ENCODE measurements around the gene CPA5.

Gene CPA5

GRCh38 chr7:130379921-130380860, 35.6 kb downstream of the CPA5 start, which contains the start of gene CPA1:
CPA1 (plus strand) TSS chr7:130380494; CDS start chr7:130380521, 27 bp downstream.
- no peak for TF ChIP-seq LEF1 (IDR thresholded peaks at IDR 0.05; ENCODE audit: borderline replicate concordance)
- TF ChIP-seq ZNF384 (IDR thresholded peaks at IDR 0.05): no peak
- TF ChIP-seq HDGF (IDR thresholded peaks at IDR 0.05; ENCODE audit: borderline replicate concordance): no peak
- TF ChIP-seq FOXM1 (IDR thresholded peaks at IDR 0.05; ENCODE audit: borderline replicate concordance): no peak
- no peak for TF ChIP-seq NFRKB (IDR thresholded peaks at IDR 0.05)
- TF ChIP-seq FOXK2 (IDR thresholded peaks at IDR 0.05): no peak
- TF ChIP-seq ELF4 (IDR thresholded peaks at IDR 0.05): no peak
- no peak for TF ChIP-seq ARNT (IDR thresholded peaks at IDR 0.05)
- no peak for TF ChIP-seq SP1 (IDR thresholded peaks at IDR 0.05)
- no peak for TF ChIP-seq PKNOX1 (IDR thresholded peaks at IDR 0.05)
- TF ChIP-seq TARDBP (IDR thresholded peaks at IDR 0.05): no peak
- TF ChIP-seq FOXA1 (IDR thresholded peaks at IDR 0.05): no peak
- TF ChIP-seq CTBP1 (IDR thresholded peaks at IDR 0.05; ENCODE audit: borderline replicate concordance): no peak
- ChIA-PET POLR2A (no interaction called here), CTCF (no interaction called here)
- no peak for DNase-seq (ENCODE audit: extremely low spot score)

GRCh38 chr7:130380861-130381455, 36.3 kb downstream of the CPA5 start:
- TF ChIP-seq FOXA1 (IDR thresholded peaks at IDR 0.05) (no peak), SP1 (IDR thresholded peaks at IDR 0.05) (no peak), TARDBP (IDR thresholded peaks at IDR 0.05) (no peak), BHLHE40 (IDR thresholded peaks at IDR 0.05; ENCODE audit: borderline replicate concordance) (no peak), HDGF (IDR thresholded peaks at IDR 0.05; ENCODE audit: borderline replicate concordance) (no peak), PKNOX1 (IDR thresholded peaks at IDR 0.05) (no peak), FOXK2 (IDR thresholded peaks at IDR 0.05) (no peak), ARNT (IDR thresholded peaks at IDR 0.05) (no peak), SUZ12 (IDR thresholded peaks at IDR 0.05) (no peak), NFRKB (IDR thresholded peaks at IDR 0.05) (no peak), FOXM1 (IDR thresholded peaks at IDR 0.05; ENCODE audit: borderline replicate concordance) (no peak), ELF4 (IDR thresholded peaks at IDR 0.05) (no peak), ZNF384 (IDR thresholded peaks at IDR 0.05) (no peak), L3MBTL2 (conservative IDR thresholded peaks at IDR 0.05) (no peak), CTBP1 (IDR thresholded peaks at IDR 0.05; ENCODE audit: borderline replicate concordance) (no peak), LEF1 (IDR thresholded peaks at IDR 0.05; ENCODE audit: borderline replicate concordance) (no peak)
- POLR2A ChIA-PET: interaction anchor here (0.6 kb wide), 1 partner anchor 11 kb away, joined by 4 read pairs; no protein-coding TSS in a partner anchor
- no peak for DNase-seq (ENCODE audit: extremely low spot score)
- CTCF ChIA-PET: no interaction called here

GRCh38 chr7:130381468-130382312, 37.1 kb downstream of the CPA5 start:
- no peak for TF ChIP-seq PKNOX1 (IDR thresholded peaks at IDR 0.05)
- TF ChIP-seq SP1 (IDR thresholded peaks at IDR 0.05): no peak
- no peak for TF ChIP-seq ZNF384 (IDR thresholded peaks at IDR 0.05)
- TF ChIP-seq HDGF (IDR thresholded peaks at IDR 0.05; ENCODE audit: borderline replicate concordance): no peak
- no peak for TF ChIP-seq L3MBTL2 (conservative IDR thresholded peaks at IDR 0.05)
- no peak for TF ChIP-seq FOXK2 (IDR thresholded peaks at IDR 0.05)
- TF ChIP-seq NFRKB (IDR thresholded peaks at IDR 0.05): no peak
- TF ChIP-seq ARNT (IDR thresholded peaks at IDR 0.05): no peak
- no peak for TF ChIP-seq SUZ12 (IDR thresholded peaks at IDR 0.05)
- TF ChIP-seq ELF4 (IDR thresholded peaks at IDR 0.05): no peak
- TF ChIP-seq LEF1 (IDR thresholded peaks at IDR 0.05; ENCODE audit: borderline replicate concordance): no peak
- no peak for TF ChIP-seq BHLHE40 (IDR thresholded peaks at IDR 0.05; ENCODE audit: borderline replicate concordance)
- TF ChIP-seq FOXA1 (IDR thresholded peaks at IDR 0.05): no peak
- TF ChIP-seq CTBP1 (IDR thresholded peaks at IDR 0.05; ENCODE audit: borderline replicate concordance): no peak
- no peak for TF ChIP-seq TARDBP (IDR thresholded peaks at IDR 0.05)
- no peak for TF ChIP-seq FOXM1 (IDR thresholded peaks at IDR 0.05; ENCODE audit: borderline replicate concordance)
- ChIA-PET CTCF (no interaction called here), POLR2A (interaction anchor here (0.6 kb wide), 1 partner anchor 10 kb away, joined by 4 read pairs; no protein-coding TSS in a partner anchor)
- no peak for DNase-seq (ENCODE audit: extremely low spot score)

- ChIA-PET CTCF (interaction anchor here (1.1 kb wide), 1 partner anchor 13 kb away, joined by 3 read pairs; no protein-coding TSS in a partner anchor), POLR2A (no interaction called here)
- no peak for DNase-seq (ENCODE audit: extremely low spot score)
- TF ChIP-seq NFRKB (IDR thresholded peaks at IDR 0.05): no peak
- TF ChIP-seq SP1 (IDR thresholded peaks at IDR 0.05): no peak
- TF ChIP-seq FOXM1 (IDR thresholded peaks at IDR 0.05; ENCODE audit: borderline replicate concordance): no peak
- TF ChIP-seq TARDBP (IDR thresholded peaks at IDR 0.05): no peak
- no peak for TF ChIP-seq FOXK2 (IDR thresholded peaks at IDR 0.05)
These were observed 38.8 kb downstream of the CPA5 start for GRCh38 chr7:130383187-130383980.

Data from HEK293T (cell line).